Cardiac septum (tissue), 1 donor: ENCODE measurements around the gene MINK1. TPM values are rescaled to one million over a fixed set of nuclear protein-coding genes. Genes with fewer than 3 reads are reported as not detected.

Experiments
- DNase-seq: peaks from one replicate; pipeline ENCODE4 v3.0.0-alpha.2; 2020; ENCODE audit warnings: low spot score
- intact Hi-C: fragments of 100-400 bp; cut with DNase I; formaldehyde crosslinking; loops from one replicate; pipeline ENCODE4 v1.14.0; 2022
- total RNA-seq: library from RNA; stranded (reverse); fragmentation: NEBNext Ultra II Directional; extraction: Animal tissue kit (Norgen Biotek cat#: 25700); gene quantifications from one replicate; pipeline ENCODE4 v1.2.1, GENCODE V29; 2021
- donor health status: DM: no; HTN: no; CAD: no.

MINK1 gene
- total RNA-seq, 1 donor from 2014 or later = 44.0 TPM

DNA sequence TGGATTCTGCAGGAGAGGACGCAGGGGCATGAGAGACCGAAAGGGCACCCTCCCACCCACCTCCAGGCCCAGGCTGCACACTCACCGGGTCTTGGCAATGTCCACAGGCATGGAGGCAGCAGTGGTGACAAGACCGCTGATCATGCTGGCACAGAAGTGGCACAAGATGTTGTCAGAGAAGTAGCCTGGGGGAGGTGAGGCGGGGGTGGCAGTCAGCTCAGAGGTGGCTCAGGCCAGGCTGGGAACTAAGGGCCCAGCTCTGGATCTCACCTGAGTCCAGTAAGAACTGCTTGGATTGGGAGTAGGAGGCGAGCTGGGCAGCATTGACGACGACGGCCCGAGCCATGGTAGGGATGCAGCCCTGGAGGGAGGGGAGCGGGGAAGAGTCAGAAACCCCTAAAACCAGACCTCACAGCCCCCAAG, 104.9 kb downstream of the MINK1 start:
- intact Hi-C loops = no loop called here
- no peak for DNase-seq

DNA sequence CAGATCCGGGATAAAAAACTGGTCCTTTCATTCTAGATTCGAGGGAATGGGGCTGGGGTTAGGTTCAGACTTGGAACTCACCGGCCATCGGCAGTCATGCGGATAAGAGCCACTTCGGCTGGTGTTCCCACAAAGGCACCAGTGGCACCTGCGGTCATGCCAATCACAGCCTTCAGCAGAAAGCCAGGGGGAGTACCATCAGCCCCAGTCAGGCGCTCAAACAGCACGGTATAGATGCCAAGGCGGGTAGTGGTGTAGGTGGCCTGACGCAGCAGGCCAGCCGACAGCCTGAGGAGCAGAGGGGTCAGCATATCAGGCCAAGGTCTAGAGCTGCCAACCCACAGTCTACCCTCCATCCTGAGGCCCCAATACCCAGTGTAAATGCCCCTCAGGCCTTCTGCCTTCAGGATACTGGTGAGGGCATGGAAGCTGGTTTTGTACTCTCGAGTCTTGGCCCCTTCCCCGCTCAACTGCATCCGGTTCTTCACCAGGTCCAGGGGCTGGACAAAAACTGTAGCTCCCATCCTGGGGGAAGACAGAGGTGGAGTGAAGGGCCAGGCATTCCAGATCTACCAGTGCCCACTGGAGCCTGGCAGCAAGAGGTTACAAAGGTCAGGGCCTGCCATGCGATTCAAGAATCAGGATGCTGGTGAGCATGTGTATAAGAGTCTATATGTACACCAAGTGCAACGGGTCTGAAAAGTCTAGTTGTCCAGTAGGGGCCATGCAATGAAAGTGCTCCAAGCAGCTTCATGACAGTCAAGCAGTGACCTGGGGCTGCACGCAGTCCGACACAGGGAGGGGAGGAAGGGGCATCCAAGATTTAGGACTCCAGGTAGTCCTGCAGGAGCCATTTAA, 105.8 kb downstream of the MINK1 start:
- intact Hi-C loops = no loop called here
- no peak for DNase-seq

DNA sequence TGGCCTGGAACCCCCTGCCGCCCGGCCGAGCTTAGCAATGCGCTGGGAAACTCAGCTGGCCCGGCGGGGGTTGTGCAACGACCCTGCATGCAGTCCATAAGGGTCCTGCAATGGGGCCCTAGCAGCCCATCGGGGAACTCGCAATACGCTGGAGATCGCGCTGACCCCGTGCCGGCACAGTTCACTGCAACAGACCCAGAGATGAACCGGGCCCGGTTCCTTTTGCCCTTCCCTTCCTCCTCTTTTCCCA, 106.3 kb downstream of the MINK1 start:
- no peak for DNase-seq
- intact Hi-C loops = no loop called here

DNA sequence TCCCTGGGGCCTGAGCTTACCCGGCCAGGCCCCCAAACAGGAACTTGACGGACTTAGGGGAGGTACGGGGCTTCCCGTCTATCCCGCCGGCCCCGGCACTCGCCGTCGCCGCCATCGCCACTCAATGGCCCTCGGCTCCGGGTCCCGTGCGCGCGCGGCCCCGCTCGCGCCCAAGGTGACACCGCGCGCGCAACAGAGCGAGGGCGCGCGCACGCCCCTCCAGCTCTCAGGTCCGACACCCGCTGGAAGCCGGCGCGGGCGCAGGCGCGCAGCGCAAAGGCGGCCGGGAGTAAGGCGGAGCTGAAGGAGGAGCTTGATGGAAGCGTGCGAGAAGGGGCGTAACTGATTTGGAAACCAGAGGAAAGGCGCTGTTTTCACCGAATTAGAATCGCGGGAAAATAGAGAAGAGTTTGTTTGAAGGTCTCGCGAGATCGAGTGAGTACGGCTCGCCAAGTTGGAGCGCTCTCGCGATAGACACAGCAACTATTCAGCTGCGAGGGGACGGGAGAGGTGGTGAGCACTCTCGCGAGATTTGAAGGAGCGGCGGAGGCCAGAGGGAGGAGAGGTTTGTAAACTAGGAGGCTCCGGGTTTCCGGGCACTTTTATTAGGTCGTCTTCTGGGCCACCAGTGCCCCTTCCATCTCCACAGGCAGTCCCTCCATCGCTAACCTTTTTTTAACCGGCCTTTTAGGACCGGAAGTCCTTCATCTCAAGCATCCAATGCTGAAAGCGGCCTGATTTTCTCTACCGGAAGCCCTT, 106.8 kb downstream of the MINK1 start, which contains the start of the genes RNF167 and SLC25A11:
Gene RNF167 (plus strand): TSS at position 473 of the 759 bp plus-strand sequence. CDS start 642 bp downstream, outside the sequence.
Gene SLC25A11 (minus strand): TSS at position 251 of the 759 bp plus-strand sequence. CDS start 136 bp downstream, at position 115.
- intact Hi-C loops = loop anchor here (1.0 to 5.0 kb wide), 4 partner anchors 8 to 57 kb away; partner anchors contain the start of genes INCA1, KIF1C, PFN1 and SPAG7
- peak; percentile 97 for DNase-seq

DNA sequence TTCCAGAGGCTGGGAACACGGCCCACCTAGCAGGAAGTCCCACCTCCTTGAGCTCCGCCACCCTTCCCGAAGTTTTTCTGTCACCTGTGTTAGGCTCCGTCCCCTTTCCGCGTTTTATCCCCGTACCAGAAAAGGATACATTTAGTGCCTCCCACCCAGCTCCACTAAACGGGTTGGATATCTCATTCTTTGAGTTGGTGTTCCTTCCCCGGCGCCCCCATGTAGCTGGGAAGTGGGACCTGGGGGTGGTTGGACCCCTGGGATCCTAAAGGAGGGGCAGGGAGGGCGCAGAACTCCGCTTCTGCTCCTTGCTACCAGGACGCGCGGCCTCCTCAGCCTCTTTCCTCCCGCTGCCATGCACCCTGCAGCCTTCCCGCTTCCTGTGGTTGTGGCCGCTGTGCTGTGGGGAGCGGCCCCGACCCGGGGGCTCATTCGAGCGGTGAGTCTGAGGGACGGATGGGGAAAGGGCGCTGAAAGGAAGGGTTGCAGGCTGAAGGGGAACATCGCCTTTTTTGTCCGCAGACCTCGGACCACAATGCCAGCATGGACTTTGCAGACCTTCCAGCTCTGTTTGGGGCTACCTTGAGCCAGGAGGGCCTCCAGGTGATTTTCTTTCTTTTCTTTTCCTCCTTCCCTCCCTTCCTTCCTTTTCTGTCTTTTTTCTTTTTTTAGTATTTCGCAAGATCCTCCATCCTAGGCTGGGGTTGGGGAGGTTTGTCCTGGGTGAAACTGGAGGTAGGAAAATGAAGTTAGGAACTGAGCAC, 107.6 kb downstream of the MINK1 start:
- intact Hi-C loops = loop anchor here (1.0 to 5.0 kb wide), 4 partner anchors 8 to 56 kb away; partner anchors contain the start of genes INCA1, KIF1C, PFN1 and SPAG7
- DNase-seq = peak; percentile 85

DNA sequence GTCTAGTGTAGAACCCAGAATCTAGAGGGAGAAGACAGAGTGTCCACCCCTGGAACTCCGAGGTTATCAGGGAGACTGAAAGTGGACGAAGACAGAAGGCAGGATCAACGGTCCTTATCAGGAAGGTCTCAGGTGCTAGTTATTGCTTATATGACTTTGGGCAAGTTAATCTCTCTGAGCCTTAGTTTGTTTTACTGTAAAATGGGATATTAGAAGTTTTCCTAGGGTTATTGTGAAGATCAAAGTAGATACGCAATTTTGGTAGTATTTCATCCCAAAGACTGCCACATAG, 108.1 kb downstream of the MINK1 start:
- no peak for DNase-seq
- intact Hi-C loops = loop anchor here (2.0 to 5.0 kb wide), 2 partner anchors 34 to 56 kb away; partner anchors contain the start of genes INCA1 and KIF1C

DNA sequence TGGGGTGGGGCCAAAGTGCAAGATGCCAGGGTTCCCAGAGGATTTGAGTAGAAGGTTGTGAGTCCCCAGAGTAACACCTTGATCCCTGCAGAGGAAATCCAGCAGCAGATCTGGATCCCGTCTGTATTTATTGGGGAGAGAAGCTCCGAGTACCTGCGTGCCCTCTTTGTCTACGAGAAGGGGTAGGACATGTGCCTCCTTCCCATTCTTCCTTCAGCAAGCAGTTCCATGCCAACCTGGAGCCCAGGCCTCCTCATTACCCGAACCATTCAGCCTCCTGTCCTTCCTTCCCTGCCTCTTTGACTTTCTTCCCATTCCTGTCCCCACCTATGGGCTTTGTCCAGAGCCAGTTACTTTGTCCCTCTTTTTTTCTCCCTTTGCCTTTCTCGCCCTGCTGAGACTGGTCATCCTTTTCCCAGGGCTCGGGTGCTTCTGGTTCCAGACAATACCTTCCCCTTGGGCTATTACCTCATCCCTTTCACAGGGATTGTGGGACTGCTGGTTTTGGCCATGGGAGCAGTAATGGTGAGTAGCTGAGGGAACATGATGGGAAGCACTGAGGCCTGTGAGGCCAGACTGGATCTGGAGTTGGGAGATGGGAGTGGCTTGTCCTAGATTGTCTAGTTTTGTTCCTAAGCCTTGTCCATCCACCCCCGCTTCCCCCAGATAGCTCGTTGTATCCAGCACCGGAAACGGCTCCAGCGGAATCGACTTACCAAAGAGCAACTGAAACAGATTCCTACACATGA, 109.8 kb downstream of the MINK1 start:
- no peak for DNase-seq
- intact Hi-C loops = loop anchor here (5.0 kb wide), 1 partner anchor 36 kb away; no protein-coding TSS in a partner anchor

DNA sequence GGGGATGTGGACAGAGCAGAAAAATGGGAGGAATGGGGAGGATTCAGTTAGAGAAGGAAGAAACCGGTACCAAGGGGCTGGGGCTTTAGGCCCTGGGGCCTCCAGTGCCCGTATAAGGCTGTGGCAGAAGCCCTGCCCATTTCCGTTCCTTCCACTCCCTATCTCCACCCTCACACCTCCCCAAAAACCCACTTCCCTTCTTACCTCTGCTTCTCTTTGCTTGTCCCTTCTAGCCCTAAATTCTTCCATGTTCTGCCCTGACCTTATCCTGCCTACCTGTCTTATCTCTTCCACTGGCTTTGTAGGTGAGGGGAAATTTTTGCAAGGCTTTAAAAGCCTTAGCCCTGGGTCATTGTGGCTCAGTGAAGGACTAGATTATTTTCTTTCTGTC, 111.0 kb downstream of the MINK1 start:
- peak; percentile 86 for DNase-seq
- intact Hi-C loops = loop anchor here (5.0 kb wide), 1 partner anchor 37 kb away; no protein-coding TSS in a partner anchor

DNA sequence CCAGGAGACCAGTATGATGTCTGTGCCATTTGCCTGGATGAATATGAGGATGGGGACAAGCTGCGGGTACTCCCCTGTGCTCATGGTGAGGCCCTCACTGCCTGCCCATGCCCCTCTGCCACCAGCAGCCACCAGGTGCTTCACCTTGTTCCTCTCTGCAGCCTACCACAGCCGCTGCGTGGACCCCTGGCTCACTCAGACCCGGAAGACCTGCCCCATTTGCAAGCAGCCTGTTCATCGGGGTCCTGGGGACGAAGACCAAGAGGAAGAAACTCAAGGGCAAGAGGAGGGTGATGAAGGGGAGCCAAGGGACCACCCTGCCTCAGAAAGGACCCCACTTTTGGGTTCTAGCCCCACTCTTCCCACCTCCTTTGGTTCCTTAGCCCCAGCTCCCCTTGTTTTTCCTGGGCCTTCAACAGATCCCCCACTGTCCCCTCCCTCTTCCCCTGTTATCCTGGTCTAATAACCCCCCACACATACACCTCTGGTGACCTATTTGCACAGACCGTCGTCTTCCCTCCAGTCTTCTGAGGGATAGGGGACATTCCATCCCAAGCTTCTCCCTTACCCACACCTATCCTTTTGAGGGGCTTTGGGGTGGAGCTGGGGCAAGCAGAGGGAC, 111.5 kb downstream of the MINK1 start:
- intact Hi-C loops = loop anchor here (5.0 kb wide), 1 partner anchor 37 kb away; no protein-coding TSS in a partner anchor
- DNase-seq = no peak

DNA sequence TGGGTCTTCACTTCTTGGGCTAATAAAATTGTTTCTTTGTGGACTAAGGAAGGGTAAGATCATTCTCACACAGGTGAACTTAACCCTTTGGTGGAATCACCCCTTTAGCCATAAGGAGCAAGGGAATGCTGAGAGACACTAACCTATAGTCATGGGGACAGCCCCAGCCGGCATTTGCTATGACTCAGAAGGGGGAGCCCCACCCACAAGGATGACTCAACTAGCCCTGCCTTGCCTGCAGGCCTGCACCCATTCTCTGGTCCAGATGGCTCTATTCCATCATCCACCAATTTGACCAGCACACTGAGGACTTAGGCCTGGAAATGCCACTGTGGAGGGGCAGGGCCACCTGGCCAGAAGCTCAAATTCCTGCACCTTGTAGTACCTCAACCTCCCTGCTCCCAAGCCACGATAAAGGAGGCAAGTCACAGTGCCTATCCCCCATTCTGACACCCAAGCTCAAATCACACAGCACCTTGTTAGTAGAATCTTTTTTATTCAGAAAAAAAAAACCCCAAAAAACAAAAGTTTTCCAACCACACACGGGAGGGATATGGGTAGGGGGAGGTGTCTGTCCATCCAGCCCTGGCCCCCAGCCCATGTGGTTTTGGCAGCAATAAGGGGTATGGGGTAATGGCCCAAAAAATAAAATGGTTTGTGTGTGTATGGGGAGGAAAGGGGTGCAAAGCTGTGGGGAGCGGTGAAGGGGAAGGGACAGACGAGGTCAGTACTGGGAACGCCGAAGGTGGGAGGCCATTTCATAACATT, 112.2 kb downstream of the MINK1 start:
- intact Hi-C loops = no loop called here
- peak; percentile 93 for DNase-seq

DNA sequence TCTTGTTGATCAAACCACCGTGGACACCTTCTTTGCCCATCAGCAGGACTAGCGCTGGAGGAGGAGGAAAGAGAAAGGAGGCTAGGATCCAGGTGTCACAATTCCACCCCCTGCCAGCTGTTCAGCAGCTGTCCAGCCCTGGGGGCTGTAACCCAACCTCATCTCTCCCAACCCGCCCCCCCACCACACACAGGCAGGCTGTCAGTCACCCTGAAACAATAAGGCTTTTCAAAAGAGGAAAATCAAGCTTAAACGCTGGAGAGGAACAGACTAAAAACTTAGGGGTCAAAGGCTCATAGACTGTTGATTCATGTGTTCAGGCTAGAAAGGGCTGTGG, 112.8 kb downstream of the MINK1 start:
- intact Hi-C loops = no loop called here
- no peak for DNase-seq

DNA sequence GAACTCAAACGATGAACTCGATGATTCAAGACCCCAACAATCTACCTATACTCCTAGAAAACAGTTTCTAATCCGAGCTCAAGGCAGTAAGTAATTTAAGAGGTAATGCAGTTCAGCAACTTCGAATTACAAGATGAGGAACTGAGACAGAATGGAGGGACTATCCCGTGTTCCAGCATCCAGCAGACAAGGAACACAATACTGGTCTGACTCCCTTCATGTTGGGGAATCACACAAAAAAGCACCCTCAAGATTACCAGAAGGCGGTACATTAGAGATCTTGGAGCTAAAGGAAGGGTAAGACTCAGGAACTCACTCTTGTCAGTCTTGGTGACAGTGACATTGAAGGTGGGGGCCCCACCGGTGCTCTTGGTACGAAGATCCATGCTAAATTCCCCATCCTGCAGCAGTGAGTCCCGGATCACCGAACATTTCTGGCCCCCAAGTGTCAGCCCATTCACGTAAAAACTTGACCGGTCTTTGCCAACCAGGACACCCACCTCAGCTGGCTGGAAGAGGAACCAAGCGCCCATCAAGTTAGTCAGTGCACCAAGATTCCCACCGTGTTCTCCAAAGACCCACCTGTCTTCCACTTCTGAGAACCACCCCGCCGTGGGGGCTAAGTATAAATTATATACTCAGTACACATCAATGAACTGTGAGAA, 113.3 kb downstream of the MINK1 start:
- intact Hi-C loops = no loop called here
- DNase-seq = no peak

DNA sequence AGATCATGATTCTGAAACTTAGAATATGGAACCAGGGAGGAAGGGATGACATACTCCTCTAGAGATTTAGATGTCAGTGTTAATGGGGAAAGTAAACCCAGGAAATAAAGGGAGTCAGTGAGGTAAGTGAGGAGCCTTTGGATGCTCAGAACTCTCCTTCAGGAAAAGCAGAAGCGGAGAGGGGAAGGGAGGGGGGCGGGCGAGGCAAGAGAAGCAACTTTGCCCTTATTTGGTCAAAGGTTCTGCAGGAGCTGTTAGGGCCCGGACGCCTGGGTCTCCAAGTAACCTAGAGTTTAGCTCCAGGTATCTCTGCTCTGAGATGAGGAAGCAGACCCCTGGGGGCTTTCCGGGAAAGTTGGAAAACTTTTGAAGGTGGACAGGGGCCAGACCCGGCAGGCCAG, 113.9 kb downstream of the MINK1 start:
- intact Hi-C loops = no loop called here
- DNase-seq = no peak

Other genes with a start within 250 kb of the MINK1 start
- 8.1 TPM for gene SMTNL2, start 248.8 kb upstream of the MINK1 start, total RNA-seq
- 0.35 TPM for gene ALOX15, start 191.7 kb upstream of the MINK1 start, total RNA-seq
- 36.4 TPM for gene PELP1, start 129.2 kb upstream of the MINK1 start, total RNA-seq
- 20.8 TPM for gene ARRB2, start 122.7 kb upstream of the MINK1 start, total RNA-seq
- 19.9 TPM for gene MED11, start 101.9 kb upstream of the MINK1 start, total RNA-seq
- 0.40 TPM for gene ZMYND15, start 93.5 kb upstream of the MINK1 start, total RNA-seq
- 3.6 TPM for gene CXCL16, start 93.4 kb upstream of the MINK1 start, total RNA-seq
- gene TM4SF5, start 61.5 kb upstream of the MINK1 start, total RNA-seq = not detected
- gene VMO1, start 47.0 kb upstream of the MINK1 start, total RNA-seq = 0.97 TPM
- gene GLTPD2, start 44.4 kb upstream of the MINK1 start, total RNA-seq = not detected
- 147 TPM for gene PSMB6, start 37.2 kb upstream of the MINK1 start, total RNA-seq
- gene PLD2, start 26.2 kb upstream of the MINK1 start, total RNA-seq = 9.5 TPM
- 0.46 TPM for gene C17orf107, start 66.2 kb downstream of the MINK1 start, total RNA-seq
- gene CHRNE, start 69.8 kb downstream of the MINK1 start, total RNA-seq = 5.5 TPM
- gene GP1BA, start 98.9 kb downstream of the MINK1 start, total RNA-seq = not detected
- gene SLC25A11, start 106.7 kb downstream of the MINK1 start, total RNA-seq = 176 TPM
- 84.7 TPM for gene RNF167, start 106.9 kb downstream of the MINK1 start, total RNA-seq
- gene PFN1, start 115.2 kb downstream of the MINK1 start, total RNA-seq = 204 TPM
- 382 TPM for gene ENO3, start 117.8 kb downstream of the MINK1 start, total RNA-seq
- gene SPAG7, start 134.5 kb downstream of the MINK1 start, total RNA-seq = 104 TPM
- gene CAMTA2, start 154.3 kb downstream of the MINK1 start, total RNA-seq = 38.9 TPM
- gene INCA1, start 164.2 kb downstream of the MINK1 start, total RNA-seq = 1.8 TPM
- 646 TPM for gene KIF1C, start 164.6 kb downstream of the MINK1 start, total RNA-seq
- not detected for gene SLC52A1, start 202.1 kb downstream of the MINK1 start, total RNA-seq
- gene ZFP3, start 245.1 kb downstream of the MINK1 start, total RNA-seq = 12.6 TPM